AG20443 (cell line): ENCODE data around the gene MGMT.

Source experiments
- DNase-seq: peaks from one replicate; pipeline ENCODE4 v3.0.0; 2012; ENCODE audit warnings: low spot score, mixed read lengths

The MGMT gene

GRCh38 chr10:129521161-129522025 is 54.4 kb downstream of the MGMT start:
- no peak for DNase-seq

DNA sequence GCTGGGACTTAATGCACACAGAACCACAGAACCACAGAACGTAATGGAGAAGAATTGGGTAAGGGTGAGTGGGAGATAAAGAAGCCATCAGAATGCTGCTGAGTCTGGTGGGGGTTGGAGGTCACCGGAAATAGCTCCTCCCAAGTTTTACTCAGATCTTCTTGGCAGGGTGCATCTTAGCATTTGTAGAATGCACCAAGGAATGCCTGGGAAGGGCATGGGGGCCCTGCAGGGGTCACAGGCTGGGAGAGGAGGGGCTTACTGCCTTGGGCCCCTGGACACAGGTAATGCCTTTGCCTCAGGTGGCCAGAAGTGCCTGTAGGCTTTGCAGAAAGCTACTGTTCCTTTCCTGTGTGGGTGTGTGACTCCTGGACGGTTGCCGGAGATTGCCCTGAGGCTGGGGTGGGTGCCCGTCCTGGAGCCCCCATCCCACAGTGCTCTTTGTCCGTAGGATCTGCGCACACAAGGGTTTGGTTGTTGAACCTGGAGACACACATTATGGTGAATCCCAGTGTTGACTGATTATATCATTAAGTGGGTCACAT is 55.1 kb downstream of the MGMT start:
- DNase-seq = no peak

DNA sequence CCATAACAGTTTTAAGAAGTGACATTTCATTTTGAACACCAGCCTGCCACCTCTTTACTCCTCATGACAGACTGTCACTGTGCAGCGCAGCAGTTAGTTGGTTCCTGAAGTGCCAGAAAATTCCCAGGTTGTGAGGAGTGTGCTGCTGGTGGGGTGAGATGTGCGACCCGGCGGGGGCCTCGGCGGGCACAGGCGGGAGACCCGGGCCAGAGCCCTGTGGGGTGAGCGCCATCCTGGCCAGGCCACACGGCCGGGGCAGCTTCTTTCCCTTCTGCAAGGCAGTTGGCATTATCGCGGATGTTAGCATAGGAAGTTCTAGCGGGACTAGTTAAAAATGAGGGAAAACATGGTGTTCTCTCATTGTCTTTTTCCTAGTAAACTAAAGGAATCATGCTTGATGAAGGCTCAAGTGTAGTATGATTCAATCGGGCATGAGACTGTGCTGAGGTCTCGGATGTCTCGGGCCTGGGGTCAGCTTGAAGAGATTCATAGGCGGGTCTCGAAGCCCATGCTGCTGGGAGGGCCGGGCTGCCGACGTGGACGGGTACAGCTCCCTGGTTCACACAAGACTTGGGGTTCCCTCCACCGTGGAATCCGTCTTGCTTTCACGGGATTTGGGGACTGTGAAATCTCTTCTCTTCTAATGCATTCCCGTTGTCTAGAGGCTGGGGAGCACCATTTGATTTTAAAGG is 56.1 kb downstream of the MGMT start:
- DNase-seq = no peak

DNA sequence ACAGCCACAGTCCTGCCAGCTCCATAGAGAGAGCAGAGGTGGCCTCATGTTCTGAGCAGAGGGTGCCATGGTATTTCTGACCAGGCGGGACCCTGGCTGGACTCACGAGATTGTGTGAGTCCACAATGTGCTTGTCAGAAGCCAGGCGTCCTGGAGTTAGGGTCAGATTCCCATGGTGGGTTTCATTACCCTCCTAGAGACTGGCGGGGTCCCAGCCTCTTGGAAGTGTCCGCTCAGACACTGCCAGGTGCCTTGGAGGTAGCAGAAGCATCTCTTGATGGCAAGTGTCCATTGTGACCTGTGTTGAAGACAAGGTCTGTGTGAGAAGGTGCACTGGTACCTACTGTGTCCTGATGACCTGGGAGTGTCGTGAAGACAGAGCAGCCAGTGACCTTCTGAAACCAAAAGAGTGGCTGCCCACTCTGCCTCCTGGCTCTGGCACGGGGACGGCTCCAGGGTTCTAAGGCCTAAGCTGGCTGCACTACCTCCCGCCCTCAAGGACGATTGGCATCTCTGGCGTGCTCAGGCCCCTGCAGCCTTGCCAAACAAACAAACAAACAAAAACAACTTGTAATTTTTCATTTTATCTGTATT is 56.8 kb downstream of the MGMT start:
- no peak for DNase-seq

GRCh38 chr10:129524936-129525335 is 57.9 kb downstream of the MGMT start:
- DNase-seq = no peak

- peak; percentile 92 for DNase-seq
Measured at GRCh38 chr10:129525401-129525801, 58.4 kb downstream of the MGMT start.

DNA sequence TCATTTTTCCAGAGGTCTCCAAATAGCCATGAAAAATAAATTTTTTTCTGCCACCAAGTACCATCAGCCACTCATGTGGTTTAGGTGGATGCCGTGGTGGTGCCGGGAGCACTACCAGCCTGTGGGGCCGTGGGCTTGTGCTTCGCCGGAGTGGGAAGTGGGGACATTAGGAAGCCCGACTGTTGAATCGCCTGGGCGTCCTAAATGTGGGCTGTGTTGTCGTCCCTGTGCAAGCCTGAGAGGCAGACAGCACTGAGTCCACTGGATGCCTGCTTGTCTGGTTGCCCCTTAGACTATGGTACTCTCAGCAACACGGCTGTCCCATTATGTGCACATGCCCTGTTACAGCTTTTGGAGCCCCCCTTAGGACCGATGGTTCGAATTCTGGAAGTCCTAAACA is 59.9 kb downstream of the MGMT start:
- no peak for DNase-seq

DNA sequence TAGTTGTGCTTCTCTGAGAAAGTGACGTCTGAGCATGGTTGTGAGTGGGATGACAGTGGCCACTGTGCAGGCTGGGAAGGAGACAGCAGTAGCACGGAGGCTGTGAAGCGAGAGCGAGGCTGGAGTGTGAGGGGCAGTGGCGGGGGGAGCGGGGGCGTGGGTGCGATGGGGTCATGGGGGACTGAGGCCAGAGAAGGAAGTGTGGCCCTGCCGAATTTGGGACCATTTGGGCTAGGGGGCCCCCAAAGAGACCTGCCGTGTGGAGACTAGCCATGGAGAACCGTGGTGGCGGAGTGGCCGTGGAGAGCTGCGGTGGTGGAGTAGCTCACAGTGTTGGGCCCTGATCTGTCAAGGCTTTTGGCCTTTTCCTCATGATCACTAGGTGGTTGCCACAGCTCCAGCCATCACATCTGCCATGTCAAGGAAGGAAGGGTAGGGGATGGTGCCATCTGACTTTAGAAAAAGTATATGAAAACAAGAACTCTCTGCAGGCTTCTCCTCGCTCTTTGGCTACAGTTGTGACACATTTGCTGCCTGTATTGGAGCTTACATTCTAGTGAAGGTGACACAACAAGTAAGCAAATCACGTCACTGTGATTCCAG is 61.4 kb downstream of the MGMT start:
- no peak for DNase-seq

DNA sequence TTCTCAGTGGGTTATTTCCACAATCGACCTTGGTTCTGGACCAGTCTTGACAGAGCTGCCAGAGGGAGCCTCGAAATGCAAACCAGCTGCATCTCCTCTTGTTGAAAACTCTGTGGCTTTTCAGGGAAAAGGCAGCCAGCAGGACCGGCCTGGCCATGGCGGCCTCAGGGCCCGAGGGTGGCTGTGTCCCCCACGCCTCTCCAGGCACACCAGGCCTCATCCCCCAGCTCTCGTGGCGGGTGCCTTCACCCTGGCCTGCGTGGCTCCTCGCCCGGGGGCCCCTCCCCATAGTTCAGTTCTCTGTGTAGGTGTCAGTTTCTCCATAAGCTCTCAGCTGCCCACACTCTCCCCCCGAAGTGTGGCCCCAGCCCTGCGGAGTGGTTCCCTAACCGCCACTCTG is 63.5 kb downstream of the MGMT start:
- peak; percentile 50 for DNase-seq

GRCh38 chr10:129531195-129531968 is 64.3 kb downstream of the MGMT start:
- peak; percentile 73 for DNase-seq

DNA sequence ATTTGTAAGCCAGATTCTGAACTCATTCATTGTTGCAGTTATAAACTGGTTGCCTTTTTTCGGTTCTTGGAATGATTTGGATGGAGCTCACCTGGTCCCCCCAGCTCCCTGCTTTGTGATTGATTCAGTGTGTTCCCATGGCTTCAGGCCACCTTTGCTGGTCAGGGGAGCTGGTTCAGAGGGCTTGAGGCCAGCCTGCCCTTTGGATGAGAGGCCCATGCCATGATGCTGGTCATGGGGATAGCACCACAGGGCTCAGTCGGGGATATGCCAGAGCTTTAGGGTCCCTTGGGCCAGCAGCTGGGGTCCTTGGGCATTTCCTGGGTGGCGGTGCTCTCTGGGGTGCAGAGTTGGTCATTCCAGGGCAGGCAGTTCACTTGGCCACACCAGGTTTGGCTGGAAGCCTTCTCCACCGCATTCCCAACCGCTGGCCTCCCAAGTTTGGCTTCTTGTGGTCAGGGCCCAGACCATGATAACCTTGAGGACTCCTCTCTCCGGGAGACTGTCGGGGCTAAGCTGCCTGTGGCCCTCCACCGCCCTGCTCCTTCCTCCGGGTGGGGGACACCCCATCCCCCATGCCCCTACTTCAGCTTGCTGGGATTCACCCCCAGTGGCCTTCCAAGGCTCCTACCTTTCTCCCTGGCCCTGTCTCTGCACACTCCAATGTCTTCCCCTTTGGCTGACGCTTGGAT is 65.1 kb downstream of the MGMT start:
- peak; percentile 26 for DNase-seq

DNA sequence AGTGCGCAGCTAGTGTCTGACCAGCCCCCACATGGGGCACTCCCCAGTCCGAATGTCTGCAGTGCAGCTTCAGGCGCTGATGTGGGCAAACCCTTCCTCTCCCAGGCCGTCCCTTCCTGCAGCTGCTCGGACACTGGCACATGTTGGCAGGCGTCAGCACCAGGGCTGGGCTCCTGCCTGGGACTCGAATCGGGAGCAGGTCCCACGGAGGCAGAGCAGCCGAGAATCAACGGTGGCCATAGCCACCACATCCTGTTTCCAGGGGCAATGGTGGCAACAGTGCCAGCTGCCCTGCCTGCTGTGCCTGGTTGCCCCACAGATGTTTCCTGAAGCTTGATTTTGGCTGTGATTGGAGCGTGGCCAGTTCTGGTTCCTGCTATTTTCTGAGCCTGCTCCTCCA is 65.8 kb downstream of the MGMT start:
- no peak for DNase-seq

DNA sequence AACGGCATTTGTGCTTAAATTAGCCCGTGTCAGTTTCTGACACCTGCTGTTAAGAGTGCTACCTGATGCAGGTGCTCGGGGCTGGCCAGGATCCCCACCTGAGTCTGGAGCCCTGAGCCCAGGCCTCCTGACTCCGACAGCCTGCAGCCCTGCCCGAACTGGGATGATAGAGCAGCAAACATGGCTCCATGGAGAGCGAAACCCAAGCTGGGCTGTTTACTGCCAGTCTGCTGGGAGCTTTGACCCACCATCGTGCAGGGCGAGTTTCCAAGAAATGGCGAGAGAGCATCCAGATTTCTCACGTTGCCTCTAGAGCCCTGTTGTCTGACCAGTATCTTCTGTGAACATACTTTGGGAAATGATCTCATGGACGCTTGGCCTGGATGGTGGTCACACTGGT is 66.2 kb downstream of the MGMT start:
- no peak for DNase-seq

DNA sequence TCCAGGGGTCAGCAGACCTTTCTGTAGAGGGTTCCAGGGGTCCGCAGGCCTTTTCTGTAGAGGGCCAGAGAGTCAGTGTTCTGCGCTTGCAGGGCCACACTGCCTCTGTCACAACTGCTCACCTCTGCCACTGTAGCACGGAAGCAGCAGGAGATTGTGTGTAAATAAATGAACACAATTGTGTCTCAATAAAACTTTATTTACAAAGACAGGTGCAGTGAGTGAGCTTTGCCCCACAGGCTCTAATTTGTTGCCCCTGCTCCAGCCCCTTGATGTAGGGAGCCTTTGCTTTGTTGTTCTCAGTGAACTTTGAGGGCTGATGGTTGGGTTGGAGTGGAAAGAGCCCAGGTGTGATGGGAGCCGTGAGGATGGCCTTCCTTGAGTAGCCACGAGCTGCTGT is 67.8 kb downstream of the MGMT start:
- no peak for DNase-seq

DNA sequence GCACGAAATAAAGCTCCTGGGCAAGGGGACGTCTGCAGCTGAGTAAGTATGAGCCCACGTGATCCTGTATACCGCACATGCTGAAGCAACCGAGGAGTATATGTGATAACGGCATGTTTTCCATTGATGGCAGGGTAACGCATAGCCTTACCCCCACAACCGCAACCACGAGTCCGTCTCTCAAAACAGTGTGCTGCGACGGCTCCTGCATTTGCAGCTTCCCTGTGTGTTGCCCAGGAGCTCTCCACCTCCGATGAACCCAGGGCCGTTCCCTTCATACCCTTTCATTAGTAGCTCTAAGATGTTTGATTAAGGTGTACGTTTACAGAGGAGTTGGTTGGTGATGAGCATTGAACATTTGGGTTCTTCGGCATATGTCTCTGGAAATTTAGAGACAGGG is 69.3 kb downstream of the MGMT start:
- DNase-seq = no peak

- no peak for DNase-seq
Measured at GRCh38 chr10:129537151-129537550, 70.1 kb downstream of the MGMT start.

GRCh38 chr10:129538236-129538635 is 71.2 kb downstream of the MGMT start:
- no peak for DNase-seq

GRCh38 chr10:129541200-129541599 is 74.2 kb downstream of the MGMT start:
- DNase-seq = no peak

- no peak for DNase-seq
Measured at GRCh38 chr10:129541748-129542487, 74.9 kb downstream of the MGMT start.

- no peak for DNase-seq
Measured at GRCh38 chr10:129542589-129542988, 75.5 kb downstream of the MGMT start.
